Vagina (tissue), 2 donors: ENCODE results near the gene SERINC5.

Experiments
- POLR2A ChIP-seq, 2 donors: fragments of 450-650 bp; IDR thresholded peaks; one replicate each; pipeline ENCODE4 v1.6.1; 2017; ENCODE audit warnings: antibody characterized with exemption in 2 of 2, mild to moderate bottlenecking in 2 of 2, moderate library complexity in 2 of 2
- POLR2AphosphoS5 ChIP-seq, 2 donors: sonication (generic); formaldehyde crosslinking; IDR thresholded peaks; one replicate each; pipeline ENCODE4 v1.9.0; 2017; ENCODE audit warnings: antibody characterized with exemption in 2 of 2, mild to moderate bottlenecking in 2 of 2, low read depth in 1 of 2; ENCODE audit not compliant: insufficient read depth in 1 of 2
- TF ChIP-seq, protein P1 (sequence below), 3 experiments: fragments of 450-650 bp in 2 of 3; fragments of 200-600 bp in 1 of 3; sonication (generic) in 1 of 3; IDR thresholded peaks; one replicate each; pipeline ENCODE4 v1.5.1; 2017 to 2019; ENCODE audit warnings: antibody characterized with exemption in 3 of 3, mild to moderate bottlenecking in 2 of 3, moderate library complexity in 2 of 3

DNA sequence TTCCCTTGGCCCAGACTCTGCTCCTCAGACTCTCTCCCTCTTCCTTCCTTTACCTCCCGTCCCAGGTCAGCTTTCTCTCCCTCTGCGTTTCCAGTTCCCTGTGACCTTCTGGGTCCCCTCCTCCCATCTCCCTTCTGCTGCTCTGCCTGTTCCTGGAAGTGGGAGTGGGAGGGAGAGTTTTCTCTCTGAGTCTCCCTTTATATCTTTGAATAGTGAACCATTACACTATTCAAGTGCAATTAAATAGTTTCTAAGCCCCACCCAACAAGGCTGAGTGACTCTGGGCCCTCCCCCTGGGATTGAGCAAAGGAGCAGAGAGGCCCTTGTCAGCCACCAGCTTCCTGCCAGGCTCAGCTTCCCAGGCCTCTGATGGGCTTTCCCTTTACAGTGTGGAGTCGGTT, 185.9 kb downstream of the SERINC5 start:
- no peak for TF ChIP-seq POLR2A (IDR thresholded peaks at IDR 0.05)
- TF ChIP-seq, protein P1, sequence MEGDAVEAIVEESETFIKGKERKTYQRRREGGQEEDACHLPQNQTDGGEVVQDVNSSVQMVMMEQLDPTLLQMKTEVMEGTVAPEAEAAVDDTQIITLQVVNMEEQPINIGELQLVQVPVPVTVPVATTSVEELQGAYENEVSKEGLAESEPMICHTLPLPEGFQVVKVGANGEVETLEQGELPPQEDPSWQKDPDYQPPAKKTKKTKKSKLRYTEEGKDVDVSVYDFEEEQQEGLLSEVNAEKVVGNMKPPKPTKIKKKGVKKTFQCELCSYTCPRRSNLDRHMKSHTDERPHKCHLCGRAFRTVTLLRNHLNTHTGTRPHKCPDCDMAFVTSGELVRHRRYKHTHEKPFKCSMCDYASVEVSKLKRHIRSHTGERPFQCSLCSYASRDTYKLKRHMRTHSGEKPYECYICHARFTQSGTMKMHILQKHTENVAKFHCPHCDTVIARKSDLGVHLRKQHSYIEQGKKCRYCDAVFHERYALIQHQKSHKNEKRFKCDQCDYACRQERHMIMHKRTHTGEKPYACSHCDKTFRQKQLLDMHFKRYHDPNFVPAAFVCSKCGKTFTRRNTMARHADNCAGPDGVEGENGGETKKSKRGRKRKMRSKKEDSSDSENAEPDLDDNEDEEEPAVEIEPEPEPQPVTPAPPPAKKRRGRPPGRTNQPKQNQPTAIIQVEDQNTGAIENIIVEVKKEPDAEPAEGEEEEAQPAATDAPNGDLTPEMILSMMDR (IDR thresholded peaks at IDR 0.05) = no peak
- no peak for TF ChIP-seq POLR2AphosphoS5 (IDR thresholded peaks at IDR 0.05; ENCODE audit: insufficient read depth in 1 of 2, low read depth in 1 of 2)
